Esophagus squamous epithelium (tissue), 5 donors: ENCODE measurements around the gene MTCP1. TPM values are rescaled to one million over a fixed set of nuclear protein-coding genes. Genes with fewer than 3 reads are reported as not detected.

Source experiments
- DNase-seq: peaks from one replicate; lab custom pipeline; 2025; lab: John Stamatoyannopoulos, UW
- H3K27ac ChIP-seq, 4 donors: fragments of 200-600 bp; sonication (generic); one replicate each; pipeline ENCODE4 v1.5.1; 2016 to 2019; ENCODE audit warnings: mild to moderate bottlenecking in 1 of 4
- H3K27me3 ChIP-seq, 4 donors: fragments of 200-600 bp; sonication (generic); 1 replicate in 3 of 4; 2 replicates in 1 of 4; pipeline versions ENCODE4 v1.5.1 to v1.6.0; 2017 to 2021; ENCODE audit warnings: antibody characterized with exemption in 1 of 4
- H3K36me3 ChIP-seq, 3 donors: fragments of 200-600 bp; sonication (generic); one replicate each; pipeline ENCODE4 v1.5.1; 2016 to 2019
- H3K4me1 ChIP-seq, 3 donors: fragments of 200-600 bp; sonication (generic); one replicate each; pipeline ENCODE4 v1.5.1; 2017 to 2019
- H3K4me3 ChIP-seq, 4 donors: fragments of 200-600 bp; sonication (generic); 1 replicate in 3 of 4; 2 replicates in 1 of 4; pipeline ENCODE4 v1.5.1; 2016 to 2019; ENCODE audit warnings: mild to moderate bottlenecking in 2 of 4, moderate library complexity in 1 of 4
- H3K9me3 ChIP-seq, 3 donors: fragments of 200-600 bp; sonication (generic); one replicate each; pipeline ENCODE4 v1.5.1; 2016 to 2019
- CTCF ChIP-seq, 6 experiments: fragments of 450-650 bp in 4 of 6; fragments of 200-600 bp in 2 of 6; sonication (generic) in 2 of 6; IDR thresholded peaks; one replicate each; pipeline ENCODE4 v1.5.1; 2016 to 2019; ENCODE audit warnings: antibody characterized with exemption in 6 of 6, mild to moderate bottlenecking in 4 of 6, moderate library complexity in 4 of 6
- POLR2A ChIP-seq, 4 donors: fragments of 450-650 bp; IDR thresholded peaks; one replicate each; pipeline ENCODE4 v1.6.1; 2017; ENCODE audit warnings: antibody characterized with exemption in 4 of 4, mild to moderate bottlenecking in 4 of 4, moderate library complexity in 3 of 4
- WGBS, 2 donors: methylation state at CpG; one replicate each; pipeline ENCODE4 v1.1.5; 2018; 5-methylcytosine and 5-hydroxymethylcytosine counted together
- intact Hi-C: fragments of 100-400 bp; cut with DNase I; formaldehyde crosslinking; loops from one replicate; pipeline ENCODE4 v1.15.0; 2022
- total RNA-seq, 4 donors: library from RNA; depleted of rRNA; stranded (reverse); fragments of >200 nt; gene quantifications; one replicate each; pipeline ENCODE4 v1.1.0, GENCODE V29; 2016
- donor health status: DM: yes; HTN: yes; CAD: no.

Gene MTCP1
- total RNA-seq, 4 donors from 2014 or later: 1.8 to 3.1 (median 3.1) TPM; not detected in 1

GRCh38 chrX:155105919-155106318, 35.0 kb upstream of the MTCP1 start:
- Histone ChIP-seq H3K4me3 (no peak overlapping the region), H3K9me3 (no peaks in the 10 kb centered on the region), H3K27me3 (no peaks in the 10 kb centered on the region), H3K4me1 (no peaks in the 10 kb centered on the region), H3K36me3 (peaks cover 0 to 35% (median 0%) of the 10 kb centered on the region in 3 donors), H3K27ac (no peak overlapping the region)
- WGBS, 2 donors: 67 to 96% methylated on average over 2 of the region's 2 CpGs
- TF ChIP-seq POLR2A (IDR thresholded peaks at IDR 0.05): no peak
- TF ChIP-seq CTCF (IDR thresholded peaks at IDR 0.05): no peak
- intact Hi-C loops: no loop called here
- DNase-seq: no peak

GRCh38 chrX:155094468-155095061, 23.6 kb upstream of the MTCP1 start:
- no peak for DNase-seq

GRCh38 chrX:155086961-155087735, 16.2 kb upstream of the MTCP1 start:
- no peak for DNase-seq
- H3K4me1 ChIP-seq: no peaks in the 10 kb centered on the region
- peaks cover 0 to 51% (median 0%) of the 10 kb centered on the region in 3 donors for H3K36me3 ChIP-seq
- WGBS, 2 donors: 66 to 87% methylated on average over 3 to 17 of the region's 26 CpGs
- no peak for TF ChIP-seq POLR2A (IDR thresholded peaks at IDR 0.05)
- TF ChIP-seq CTCF (IDR thresholded peaks at IDR 0.05): no peak
- no peaks in the 10 kb centered on the region for H3K27me3 ChIP-seq
- intact Hi-C loops: no loop called here
- H3K9me3 ChIP-seq: no peaks in the 10 kb centered on the region
- no peak overlapping the region for H3K4me3 ChIP-seq
- H3K27ac ChIP-seq: no peak overlapping the region

More at GRCh38 chrX:155094468-155095061, 23.6 kb upstream of the MTCP1 start:
- peak; percentile 21 to 58 (median 48) for TF ChIP-seq CTCF (IDR thresholded peaks at IDR 0.05)
- TF ChIP-seq POLR2A (IDR thresholded peaks at IDR 0.05): no peak
- H3K9me3 ChIP-seq: no peaks in the 10 kb centered on the region
- no peak overlapping the region for H3K27ac ChIP-seq
- no peaks in the 10 kb centered on the region for H3K27me3 ChIP-seq
- 28 to 49% methylated on average over 4 of the region's 4 CpGs for WGBS, 2 donors
- H3K36me3 ChIP-seq: peaks cover 0 to 40% (median 0%) of the 10 kb centered on the region in 3 donors
- intact Hi-C loops: no loop called here
- no peak overlapping the region for H3K4me3 ChIP-seq
- no peaks in the 10 kb centered on the region for H3K4me1 ChIP-seq

GRCh38 chrX:155086202-155086840, 15.4 kb upstream of the MTCP1 start:
- TF ChIP-seq POLR2A (IDR thresholded peaks at IDR 0.05) (no peak), CTCF (IDR thresholded peaks at IDR 0.05) (peak in 5 of 6 experiments; percentile 23 to 40 (median 33))
- no peak for DNase-seq
- Histone ChIP-seq H3K36me3 (peaks cover 0 to 45% (median 0%) of the 10 kb centered on the region in 3 donors), H3K4me3 (no peak overlapping the region), H3K9me3 (no peaks in the 10 kb centered on the region), H3K27ac (no peak overlapping the region), H3K4me1 (no peaks in the 10 kb centered on the region), H3K27me3 (no peaks in the 10 kb centered on the region)
- WGBS, 2 donors: 76 to 80% methylated on average over 15 to 24 of the region's 24 CpGs
- intact Hi-C loops: no loop called here
